Measurements from ENCODE around the gene DOCK1. TPM values are rescaled to one million over a fixed set of nuclear protein-coding genes. Genes with fewer than 3 reads are reported as not detected.

Gene DOCK1
- total RNA-seq: 100 to 1,000 TPM in 1 of 3 donors, 10 to 100 TPM in 2; 50.4 to 101 (median 69.2) TPM

DNA sequence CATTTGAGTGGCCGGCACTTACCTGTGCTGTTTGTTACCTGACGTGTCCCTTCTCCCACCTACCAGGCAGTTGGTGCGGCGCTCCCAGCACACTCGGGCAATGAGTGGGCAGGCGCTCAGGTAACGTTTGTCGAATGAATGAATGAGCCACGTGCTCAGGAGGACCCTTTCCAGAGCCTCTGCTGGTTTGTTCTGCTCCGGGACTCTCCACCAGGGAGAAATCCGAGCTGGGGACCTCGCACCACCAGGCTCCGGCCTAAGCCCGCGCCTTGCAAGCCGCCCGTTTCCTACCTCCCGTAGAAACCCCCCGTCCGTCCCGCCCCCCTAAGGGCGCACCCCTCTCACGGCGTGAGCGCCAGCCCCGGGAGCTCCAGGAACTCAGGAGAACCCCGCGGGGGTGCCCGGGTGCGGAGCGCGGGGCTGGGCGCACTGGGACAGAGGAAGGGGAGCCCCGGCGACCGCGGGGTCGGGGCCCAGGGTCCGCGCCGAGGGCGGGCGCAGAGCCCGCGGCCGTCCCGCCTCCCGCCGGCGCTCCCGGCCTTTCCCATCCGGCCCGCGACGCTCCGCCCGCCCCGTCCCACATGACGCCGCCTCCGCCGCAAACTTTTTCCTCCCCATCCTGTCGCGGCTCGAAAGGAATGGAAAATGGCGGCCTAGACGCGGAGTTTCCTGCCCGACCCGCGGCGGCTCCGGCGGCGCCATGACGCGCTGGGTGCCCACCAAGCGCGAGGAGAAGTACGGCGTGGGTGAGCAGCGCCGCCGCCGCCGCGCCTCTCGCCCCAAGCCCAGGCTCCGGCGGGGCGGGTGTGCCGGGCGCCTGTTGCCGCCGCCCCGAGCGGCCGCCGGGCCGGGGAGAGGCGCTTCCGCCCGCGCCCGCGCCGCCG, at the start of gene DOCK1:
DOCK1 (plus strand) TSS at position 611 of the 884 bp plus-strand sequence; CDS start at position 701, 90 bp downstream.
- Histone ChIP-seq H3K27me3 (no peaks in the 10 kb centered on the region), H3K4me3 (peak within 1 kb of the TSS; percentile 86 to 95 (median 86)), H3K36me3 (no peaks in the 10 kb centered on the region), H3K4me1 (peaks cover 0 to 7% of the 10 kb centered on the region in 2 donors), H3K9me3 (no peaks in the 10 kb centered on the region), H3K27ac (peak within 1 kb of the TSS; percentile 90 to 91)
- DNase-seq (ENCODE audit: low spot score in 2 of 2): peak; percentile 48 to 71
- intact Hi-C loops (cut with DNase I; ENCODE audit: low total_unique reads): no loop called here
- TF ChIP-seq POLR2AphosphoS5 (IDR thresholded peaks at IDR 0.05): peak in 1 of 3 donors; percentile 32
- TF ChIP-seq, protein P1, sequence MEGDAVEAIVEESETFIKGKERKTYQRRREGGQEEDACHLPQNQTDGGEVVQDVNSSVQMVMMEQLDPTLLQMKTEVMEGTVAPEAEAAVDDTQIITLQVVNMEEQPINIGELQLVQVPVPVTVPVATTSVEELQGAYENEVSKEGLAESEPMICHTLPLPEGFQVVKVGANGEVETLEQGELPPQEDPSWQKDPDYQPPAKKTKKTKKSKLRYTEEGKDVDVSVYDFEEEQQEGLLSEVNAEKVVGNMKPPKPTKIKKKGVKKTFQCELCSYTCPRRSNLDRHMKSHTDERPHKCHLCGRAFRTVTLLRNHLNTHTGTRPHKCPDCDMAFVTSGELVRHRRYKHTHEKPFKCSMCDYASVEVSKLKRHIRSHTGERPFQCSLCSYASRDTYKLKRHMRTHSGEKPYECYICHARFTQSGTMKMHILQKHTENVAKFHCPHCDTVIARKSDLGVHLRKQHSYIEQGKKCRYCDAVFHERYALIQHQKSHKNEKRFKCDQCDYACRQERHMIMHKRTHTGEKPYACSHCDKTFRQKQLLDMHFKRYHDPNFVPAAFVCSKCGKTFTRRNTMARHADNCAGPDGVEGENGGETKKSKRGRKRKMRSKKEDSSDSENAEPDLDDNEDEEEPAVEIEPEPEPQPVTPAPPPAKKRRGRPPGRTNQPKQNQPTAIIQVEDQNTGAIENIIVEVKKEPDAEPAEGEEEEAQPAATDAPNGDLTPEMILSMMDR (IDR thresholded peaks at IDR 0.05): no peak

DNA sequence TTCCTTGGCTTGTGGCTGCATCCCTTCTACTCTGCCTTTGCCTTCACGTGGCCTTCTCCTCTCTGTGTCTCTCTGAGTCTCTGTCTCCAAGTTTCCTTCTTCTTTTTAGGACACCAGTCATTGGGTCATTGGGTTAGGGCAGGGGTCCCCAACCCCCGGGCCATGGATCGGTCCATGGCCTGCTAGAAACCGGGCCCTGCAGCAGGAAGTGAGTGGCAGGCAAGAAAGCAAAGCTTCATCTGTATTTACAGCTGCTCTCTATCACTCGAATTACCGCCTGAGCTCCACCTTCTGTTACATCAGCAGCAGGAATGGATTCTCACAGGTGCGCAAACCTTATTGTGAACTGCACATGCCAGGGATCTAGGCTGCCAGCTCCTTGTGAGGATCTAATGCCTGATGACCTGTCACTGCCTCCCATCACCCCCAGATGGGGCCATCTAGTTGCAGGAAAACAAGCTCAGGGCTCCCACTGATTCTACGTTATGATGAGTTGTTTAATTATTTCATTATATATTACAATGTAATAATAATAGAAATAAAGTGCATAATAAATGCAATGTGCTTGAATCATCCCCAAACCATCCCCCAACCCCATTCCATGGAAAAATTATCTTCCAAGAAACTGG, 47.9 kb upstream of the DOCK1 start:
- no peak for DNase-seq (ENCODE audit: low spot score in 2 of 2)

DNA sequence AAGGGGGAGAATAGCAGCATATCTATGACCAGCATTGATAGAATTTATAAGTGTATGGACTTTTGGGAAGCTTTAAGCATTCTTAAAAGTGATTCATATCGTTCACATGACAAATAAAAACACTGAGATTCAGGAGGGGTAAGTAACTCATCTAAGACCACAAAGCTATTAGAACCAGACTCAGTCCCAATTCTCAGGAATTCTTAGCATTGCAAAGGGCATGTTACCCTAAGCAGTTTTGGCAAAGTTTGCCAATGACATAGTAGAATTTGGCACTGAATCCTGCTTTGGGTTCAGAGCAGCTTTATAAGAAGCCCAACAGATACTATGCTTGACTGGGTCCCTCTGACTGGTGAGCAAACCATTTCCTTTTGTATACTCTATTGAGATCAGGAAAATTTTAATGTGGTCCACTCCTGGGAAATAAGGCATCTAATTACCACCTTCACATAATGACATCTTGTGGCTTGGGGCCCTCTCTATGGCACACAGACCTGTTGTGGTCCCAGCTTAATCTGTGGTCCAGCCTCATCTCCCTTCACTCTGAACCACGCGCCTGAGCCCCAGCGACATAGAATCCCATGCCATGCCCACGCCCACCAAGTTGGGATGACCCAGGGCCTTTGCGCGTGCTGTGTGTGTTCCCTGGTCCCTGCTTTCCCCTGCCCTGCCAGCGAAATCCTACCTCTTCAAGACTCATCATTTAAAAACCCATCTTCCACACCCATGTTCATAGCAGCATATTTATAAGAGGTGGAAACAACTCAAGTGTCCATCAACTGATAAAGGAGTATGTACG, 37.5 kb upstream of the DOCK1 start:
- Histone ChIP-seq H3K4me1 (no peaks in the 10 kb centered on the region), H3K27ac (peak overlapping the region; percentile 29 to 55), H3K4me3 (no peak overlapping the region), H3K27me3 (no peaks in the 10 kb centered on the region), H3K36me3 (no peaks in the 10 kb centered on the region), H3K9me3 (no peaks in the 10 kb centered on the region)
- intact Hi-C loops (cut with DNase I; ENCODE audit: low total_unique reads): no loop called here
- no peak for DNase-seq (ENCODE audit: low spot score in 2 of 2)
- no peak for TF ChIP-seq POLR2A (IDR thresholded peaks at IDR 0.05)
- TF ChIP-seq, protein P1 (IDR thresholded peaks at IDR 0.05): no peak
- TF ChIP-seq POLR2AphosphoS5 (IDR thresholded peaks at IDR 0.05): no peak

More for the DNA sequence above, 47.9 kb upstream of the DOCK1 start:
- Histone ChIP-seq H3K27me3 (no peaks in the 10 kb centered on the region), H3K36me3 (no peaks in the 10 kb centered on the region), H3K4me1 (no peaks in the 10 kb centered on the region), H3K9me3 (no peaks in the 10 kb centered on the region), H3K27ac (no peak overlapping the region), H3K4me3 (no peak overlapping the region)
- intact Hi-C loops (cut with DNase I; ENCODE audit: low total_unique reads): no loop called here
- TF ChIP-seq POLR2A (IDR thresholded peaks at IDR 0.05): no peak
- TF ChIP-seq, protein P1 (IDR thresholded peaks at IDR 0.05): no peak
- TF ChIP-seq POLR2AphosphoS5 (IDR thresholded peaks at IDR 0.05): no peak

DNA sequence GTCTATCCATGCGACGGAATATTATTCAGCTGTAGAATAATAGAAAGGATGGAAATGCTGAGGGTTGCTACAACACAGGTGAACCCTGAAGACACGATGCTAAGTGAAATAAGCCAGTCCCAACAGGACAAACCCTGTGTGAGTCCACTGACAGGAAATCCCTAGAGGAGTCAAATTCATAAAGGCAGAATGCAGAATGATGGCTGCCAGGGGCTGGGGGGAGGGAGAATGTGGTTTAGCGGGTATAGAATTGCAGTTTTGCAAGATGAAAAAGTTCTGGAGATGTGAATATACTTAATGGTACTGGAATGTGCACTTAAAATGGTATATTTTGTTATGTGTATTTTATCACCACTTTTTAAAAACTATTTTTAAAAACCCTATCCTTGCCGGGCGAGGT, 36.9 kb upstream of the DOCK1 start:
- no peaks in the 10 kb centered on the region for H3K9me3 ChIP-seq
- H3K36me3 ChIP-seq: no peaks in the 10 kb centered on the region
- TF ChIP-seq POLR2A (IDR thresholded peaks at IDR 0.05): no peak
- no peak for TF ChIP-seq POLR2AphosphoS5 (IDR thresholded peaks at IDR 0.05)
- TF ChIP-seq, protein P1 (IDR thresholded peaks at IDR 0.05): no peak
- DNase-seq (ENCODE audit: low spot score in 2 of 2): no peak
- H3K4me3 ChIP-seq: no peak overlapping the region
- H3K27me3 ChIP-seq: no peaks in the 10 kb centered on the region
- no peaks in the 10 kb centered on the region for H3K4me1 ChIP-seq
- intact Hi-C loops (cut with DNase I; ENCODE audit: low total_unique reads): no loop called here
- no peak overlapping the region for H3K27ac ChIP-seq

Data from breast epithelium (tissue), 4 donors.